H9 (cell line): Measurements from ENCODE around the gene ZBTB20. TPM values are rescaled to one million over a fixed set of nuclear protein-coding genes. Genes with fewer than 3 reads are reported as not detected.

Source experiments
- DNase-seq: peaks from one replicate; pipeline ENCODE4 v3.0.0-alpha.2; 2017
- H2AFZ ChIP-seq: one replicate; pipeline ENCODE4 v1.6.1; 2013; ENCODE audit warnings: mild to moderate bottlenecking, low read length, control low read depth, moderate library complexity
- H2AK5ac ChIP-seq: 2 replicates; pipeline ENCODE4 v1.6.1; 2013; ENCODE audit warnings: low read length, control low read depth, mixed read lengths; ENCODE audit not compliant: insufficient read length
- H2BK120ac ChIP-seq: one replicate; pipeline ENCODE4 v1.6.1; 2013; ENCODE audit warnings: low read depth, mild to moderate bottlenecking, low read length, control low read depth, inconsistent platforms; ENCODE audit not compliant: poor library complexity, severe bottlenecking
- H2BK12ac ChIP-seq: 2 replicates; pipeline ENCODE4 v1.6.1; 2013; ENCODE audit warnings: low read length, control low read depth, mixed read lengths, low read depth; ENCODE audit not compliant: insufficient read length
- H2BK15ac ChIP-seq: 2 replicates; pipeline ENCODE4 v1.6.1; 2013; ENCODE audit warnings: low read depth, low read length, control low read depth
- H2BK20ac ChIP-seq: one replicate; pipeline ENCODE4 v1.6.1; 2013; ENCODE audit warnings: low read depth, mild to moderate bottlenecking, low read length, control low read depth, inconsistent platforms; ENCODE audit not compliant: poor library complexity, severe bottlenecking
- H2BK5ac ChIP-seq: 2 replicates; pipeline ENCODE4 v1.6.1; 2013; ENCODE audit warnings: low read length, control low read depth, mixed read lengths; ENCODE audit not compliant: insufficient read length
- H3K14ac ChIP-seq: 2 replicates; pipeline ENCODE4 v1.6.1; 2013; ENCODE audit warnings: low read length, control low read depth; ENCODE audit not compliant: insufficient read depth
- H3K18ac ChIP-seq: 2 replicates; pipeline ENCODE4 v1.6.1; 2013; ENCODE audit warnings: low read depth, mild to moderate bottlenecking, mixed read lengths, low read length, control low read depth; ENCODE audit not compliant: insufficient read length
- H3K23ac ChIP-seq: 2 replicates; pipeline ENCODE4 v1.6.1; 2013; ENCODE audit warnings: low read length, control low read depth, mixed read lengths, low read depth; ENCODE audit not compliant: insufficient read length
- H3K23me2 ChIP-seq: 2 replicates; pipeline ENCODE4 v1.6.1; 2013; ENCODE audit warnings: low read depth, mild to moderate bottlenecking, mixed read lengths, low read length, control low read depth; ENCODE audit not compliant: insufficient read length, poor library complexity, severe bottlenecking
- H3K27ac ChIP-seq: 2 replicates; pipeline ENCODE4 v1.5.1; 2013; ENCODE audit warnings: low read length, control low read depth, mixed read lengths, low read depth; ENCODE audit not compliant: insufficient read length
- H3K27me3 ChIP-seq: 2 replicates; pipeline ENCODE4 v1.6.1; 2013; ENCODE audit warnings: low read length, control low read depth, inconsistent platforms; ENCODE audit not compliant: insufficient read depth
- H3K4ac ChIP-seq: 2 replicates; pipeline ENCODE4 v1.6.1; 2013; ENCODE audit warnings: low read depth, mild to moderate bottlenecking, control low read depth, inconsistent platforms, low read length, moderate library complexity
- H3K4me1 ChIP-seq: 2 replicates; pipeline ENCODE4 v1.6.1; 2013; ENCODE audit warnings: low read length, control low read depth, inconsistent platforms; ENCODE audit not compliant: insufficient read depth
- H3K4me2 ChIP-seq: 2 replicates; pipeline ENCODE4 v1.6.1; 2013; ENCODE audit warnings: low read length, control low read depth, mixed read lengths; ENCODE audit not compliant: insufficient read length, insufficient read depth
- H3K56ac ChIP-seq: 2 replicates; pipeline ENCODE4 v1.6.1; 2013; ENCODE audit warnings: low read depth, mild to moderate bottlenecking, mixed read lengths, low read length, control low read depth; ENCODE audit not compliant: insufficient read length
- H3K79me1 ChIP-seq: 2 replicates; pipeline ENCODE4 v1.6.1; 2013; ENCODE audit warnings: low read depth, mild to moderate bottlenecking, moderate library complexity, low read length, control low read depth, inconsistent platforms; ENCODE audit not compliant: insufficient read depth, poor library complexity, severe bottlenecking
- H3K79me2 ChIP-seq: 2 replicates; pipeline ENCODE4 v1.6.1; 2013; ENCODE audit warnings: low read length, control low read depth, inconsistent platforms; ENCODE audit not compliant: insufficient read depth
- H3K9ac ChIP-seq: 2 replicates; pipeline ENCODE4 v1.6.1; 2013; ENCODE audit warnings: low read length, control low read depth, mixed read lengths; ENCODE audit not compliant: insufficient read length; ENCODE audit errors: extremely low read depth
- H3K9me3 ChIP-seq: one replicate; pipeline ENCODE4 v1.6.1; 2013; ENCODE audit warnings: low read depth, low read length, inconsistent platforms; ENCODE audit not compliant: control insufficient read depth
- H3T11ph ChIP-seq: one replicate; pipeline ENCODE4 v1.6.1; 2013; ENCODE audit warnings: mild to moderate bottlenecking, low read length, control low read depth, inconsistent platforms
- H4K20me1 ChIP-seq: one replicate; pipeline ENCODE4 v1.6.1; 2013; ENCODE audit not compliant: control insufficient read depth, insufficient read length, insufficient read depth
- H4K5ac ChIP-seq: 2 replicates; pipeline ENCODE4 v1.6.1; 2013; ENCODE audit warnings: low read depth, mild to moderate bottlenecking, mixed read lengths, low read length, control low read depth; ENCODE audit not compliant: insufficient read length
- H4K8ac ChIP-seq: replicated peaks from 2 replicates; pipeline ENCODE4 v1.6.1; 2013; ENCODE audit warnings: low read length, control low read depth, mixed read lengths, low read depth; ENCODE audit not compliant: insufficient read length
- H4K91ac ChIP-seq: 2 replicates; pipeline ENCODE4 v1.6.1; 2013; ENCODE audit warnings: low read depth, mild to moderate bottlenecking, moderate library complexity, mixed read lengths, low read length, control low read depth; ENCODE audit not compliant: insufficient read length
- H3K27ac Mint-ChIP-seq, 3 experiments: 2 replicates in 2 of 3; 3 replicates in 1 of 3; pipeline ENCODE4 v1.8.0; 2020 to 2021; ENCODE audit warnings: mixed read lengths in 3 of 3, mild to moderate bottlenecking in 1 of 3, moderate library complexity in 1 of 3
- H3K27me3 Mint-ChIP-seq: 2 replicates; pipeline ENCODE4 v1.8.0; 2021; ENCODE audit warnings: low read depth, mild to moderate bottlenecking, moderate library complexity, mixed read lengths
- H3K36me3 Mint-ChIP-seq, 3 experiments: 2 replicates in 2 of 3; 3 replicates in 1 of 3; pipeline ENCODE4 v1.8.0; 2020 to 2021; ENCODE audit warnings: low read depth in 3 of 3, mixed read lengths in 3 of 3; ENCODE audit not compliant: insufficient read depth in 1 of 3
- H3K4me1 Mint-ChIP-seq, 2 experiments: 2 replicates each; pipeline ENCODE4 v1.8.0; 2020; ENCODE audit warnings: mixed read lengths in 2 of 2
- H3K4me3 Mint-ChIP-seq, 2 experiments: 2 replicates in 1 of 2; 3 replicates in 1 of 2; pipeline ENCODE4 v1.8.0; 2020 to 2021; ENCODE audit warnings: mild to moderate bottlenecking in 2 of 2, mixed read lengths in 2 of 2, moderate library complexity in 1 of 2
- H3K9me3 Mint-ChIP-seq, 2 experiments: 2 replicates in 1 of 2; 3 replicates in 1 of 2; pipeline ENCODE4 v1.8.0; 2020; ENCODE audit warnings: mild to moderate bottlenecking in 2 of 2, mixed read lengths in 2 of 2, moderate library complexity in 1 of 2
- WGBS: extraction: QIAGEN DNeasy Blood & Tissue Kit; methylation state at CpG from one replicate; pipeline ENCODE4 v1.1.7; 2013; ENCODE audit warnings: missing lambda C conversion rate, low lambda C conversion rate, mixed read lengths; ENCODE audit not compliant: insufficient read length; ENCODE audit errors: extremely low coverage; 5-methylcytosine and 5-hydroxymethylcytosine counted together
- total RNA-seq: library from RNA; stranded (reverse); gene quantifications from 2 replicates; pipeline ENCODE4 v1.2.1, GENCODE V29; 2021
- TF ChIP-seq, protein P1 (sequence below): fragments of 200-600 bp; sonication (generic); conservative IDR thresholded peaks from 3 replicates; pipeline ENCODE4 v1.8.0; 2021; ENCODE audit warnings: antibody characterized with exemption, mild to moderate bottlenecking

The ZBTB20 gene
- total RNA-seq, 1 experiment from 2014 or later = 0.70 TPM

DNA sequence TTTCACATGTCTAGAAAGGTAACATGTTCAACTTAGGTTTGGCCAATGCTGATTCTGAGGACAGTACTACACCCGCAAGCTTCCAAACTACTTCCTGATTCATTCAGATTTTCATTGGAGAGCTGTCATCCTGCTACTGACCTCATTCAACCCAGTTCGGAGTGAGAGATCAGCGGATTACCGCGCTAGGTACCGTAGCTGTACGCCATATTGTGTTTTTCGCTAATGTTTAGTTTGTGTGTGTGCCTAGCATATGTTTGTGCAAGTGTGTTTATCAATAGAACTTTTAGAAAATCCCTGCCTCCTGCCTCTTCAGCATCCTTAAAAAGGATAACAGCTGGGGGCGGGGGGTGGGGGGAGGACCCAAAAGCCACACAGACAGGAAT lies 1.1 kb downstream of the ZBTB20 start:
- H4K8ac ChIP-seq = no peak overlapping the region
- no peak overlapping the region for H4K91ac ChIP-seq
- WGBS = no CpG with 5 or more reads among the region's 9 CpGs
- no peaks in the 10 kb centered on the region for H3K4me1 ChIP-seq
- H3K27me3 ChIP-seq = no peaks in the 10 kb centered on the region
- no peak overlapping the region for H3K4ac ChIP-seq
- H3K27ac ChIP-seq = no peak overlapping the region
- no peaks in the 10 kb centered on the region for H3K79me1 ChIP-seq
- H2AFZ ChIP-seq = no peak overlapping the region
- peaks cover 3% of the 10 kb centered on the region for H3K23me2 ChIP-seq
- H3K79me2 ChIP-seq = no peaks in the 10 kb centered on the region
- no peak overlapping the region for H4K5ac ChIP-seq
- peak overlapping the region; percentile 91 to 94 for H3K4me3 Mint-ChIP-seq
- peak overlapping the region; percentile 70 for H3K9ac ChIP-seq
- H3K36me3 Mint-ChIP-seq = 0 out of 7 replicates have a peak, but pooled peaks cover 0 to 4% (median 0%) of the 10 kb centered on the region in 3 experiments
- no peak overlapping the region for H3K14ac ChIP-seq
- peak overlapping the region; percentile 92 to 96 (median 94) for H3K27ac Mint-ChIP-seq
- H3K18ac ChIP-seq = no peak overlapping the region
- H3K4me2 ChIP-seq = peak overlapping the region; percentile 72
- no peak overlapping the region for H2BK15ac ChIP-seq
- peaks cover 10 to 16% of the 10 kb centered on the region in 2 experiments for H3K4me1 Mint-ChIP-seq
- no peak overlapping the region for H2AK5ac ChIP-seq
- no peak overlapping the region for H3K56ac ChIP-seq
- H2BK20ac ChIP-seq = no peak overlapping the region
- H4K20me1 ChIP-seq = no peaks in the 10 kb centered on the region
- no peak overlapping the region for H3K23ac ChIP-seq
- H3K9me3 Mint-ChIP-seq = no peaks in the 10 kb centered on the region
- TF ChIP-seq, protein P1, sequence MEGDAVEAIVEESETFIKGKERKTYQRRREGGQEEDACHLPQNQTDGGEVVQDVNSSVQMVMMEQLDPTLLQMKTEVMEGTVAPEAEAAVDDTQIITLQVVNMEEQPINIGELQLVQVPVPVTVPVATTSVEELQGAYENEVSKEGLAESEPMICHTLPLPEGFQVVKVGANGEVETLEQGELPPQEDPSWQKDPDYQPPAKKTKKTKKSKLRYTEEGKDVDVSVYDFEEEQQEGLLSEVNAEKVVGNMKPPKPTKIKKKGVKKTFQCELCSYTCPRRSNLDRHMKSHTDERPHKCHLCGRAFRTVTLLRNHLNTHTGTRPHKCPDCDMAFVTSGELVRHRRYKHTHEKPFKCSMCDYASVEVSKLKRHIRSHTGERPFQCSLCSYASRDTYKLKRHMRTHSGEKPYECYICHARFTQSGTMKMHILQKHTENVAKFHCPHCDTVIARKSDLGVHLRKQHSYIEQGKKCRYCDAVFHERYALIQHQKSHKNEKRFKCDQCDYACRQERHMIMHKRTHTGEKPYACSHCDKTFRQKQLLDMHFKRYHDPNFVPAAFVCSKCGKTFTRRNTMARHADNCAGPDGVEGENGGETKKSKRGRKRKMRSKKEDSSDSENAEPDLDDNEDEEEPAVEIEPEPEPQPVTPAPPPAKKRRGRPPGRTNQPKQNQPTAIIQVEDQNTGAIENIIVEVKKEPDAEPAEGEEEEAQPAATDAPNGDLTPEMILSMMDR = no peak
- no peak overlapping the region for H2BK120ac ChIP-seq
- peak; percentile 31 for DNase-seq
- H2BK12ac ChIP-seq = no peak overlapping the region
- H3T11ph ChIP-seq = no peak overlapping the region
- H3K27me3 Mint-ChIP-seq = no peaks in the 10 kb centered on the region
- H2BK5ac ChIP-seq = no peak overlapping the region
- no peaks in the 10 kb centered on the region for H3K9me3 ChIP-seq
